Dermis lymphatic vessel endothelial cell (primary cell): ENCODE measurements around the gene IER3IP1. TPM values are rescaled to one million over a fixed set of nuclear protein-coding genes. Genes with fewer than 3 reads are reported as not detected.

Experiments
- total RNA-seq: library from RNA; depleted of rRNA; stranded (reverse); fragments of >200 nt; gene quantifications from 2 replicates; pipeline ENCODE4 v1.2.1, GENCODE V29; 2014

The IER3IP1 gene, protein sequence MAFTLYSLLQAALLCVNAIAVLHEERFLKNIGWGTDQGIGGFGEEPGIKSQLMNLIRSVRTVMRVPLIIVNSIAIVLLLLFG
- 36.3 and 74.9 TPM in 2 replicates for total RNA-seq

DNA sequence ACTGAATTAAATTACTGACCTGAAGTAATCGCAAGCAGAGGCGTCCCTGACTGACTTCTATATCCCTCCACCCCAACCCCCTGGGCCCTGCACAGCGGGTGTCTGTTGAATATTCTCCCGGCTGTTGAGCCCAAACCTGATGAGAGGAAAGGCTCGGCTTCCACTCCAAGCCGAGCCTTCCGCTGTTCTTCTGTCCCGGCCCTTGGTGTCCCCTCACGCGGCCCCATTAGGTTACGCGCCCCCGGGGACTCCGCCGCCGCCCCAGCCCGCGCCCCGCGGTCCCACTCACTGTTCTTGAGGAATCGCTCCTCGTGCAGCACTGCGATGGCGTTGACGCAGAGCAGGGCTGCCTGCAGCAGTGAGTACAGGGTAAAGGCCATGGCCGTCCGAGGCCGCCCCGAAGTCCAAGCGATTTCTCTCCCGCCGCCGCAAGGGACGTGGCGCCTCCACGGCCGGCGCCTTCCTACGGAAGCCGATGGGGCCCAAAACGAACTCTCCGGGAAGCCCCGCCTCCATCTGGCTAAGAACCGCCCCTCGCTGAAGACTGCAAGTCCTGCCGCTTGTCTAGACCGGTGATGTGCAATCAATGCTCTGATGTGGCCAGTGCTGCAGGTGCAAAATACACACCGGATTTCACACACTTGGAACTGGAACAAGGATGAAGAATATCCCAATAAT, at the start of gene IER3IP1:
IER3IP1 (minus strand) TSS at position 467 of the 678 bp plus-strand sequence; CDS start at position 380, 87 bp downstream.

DNA sequence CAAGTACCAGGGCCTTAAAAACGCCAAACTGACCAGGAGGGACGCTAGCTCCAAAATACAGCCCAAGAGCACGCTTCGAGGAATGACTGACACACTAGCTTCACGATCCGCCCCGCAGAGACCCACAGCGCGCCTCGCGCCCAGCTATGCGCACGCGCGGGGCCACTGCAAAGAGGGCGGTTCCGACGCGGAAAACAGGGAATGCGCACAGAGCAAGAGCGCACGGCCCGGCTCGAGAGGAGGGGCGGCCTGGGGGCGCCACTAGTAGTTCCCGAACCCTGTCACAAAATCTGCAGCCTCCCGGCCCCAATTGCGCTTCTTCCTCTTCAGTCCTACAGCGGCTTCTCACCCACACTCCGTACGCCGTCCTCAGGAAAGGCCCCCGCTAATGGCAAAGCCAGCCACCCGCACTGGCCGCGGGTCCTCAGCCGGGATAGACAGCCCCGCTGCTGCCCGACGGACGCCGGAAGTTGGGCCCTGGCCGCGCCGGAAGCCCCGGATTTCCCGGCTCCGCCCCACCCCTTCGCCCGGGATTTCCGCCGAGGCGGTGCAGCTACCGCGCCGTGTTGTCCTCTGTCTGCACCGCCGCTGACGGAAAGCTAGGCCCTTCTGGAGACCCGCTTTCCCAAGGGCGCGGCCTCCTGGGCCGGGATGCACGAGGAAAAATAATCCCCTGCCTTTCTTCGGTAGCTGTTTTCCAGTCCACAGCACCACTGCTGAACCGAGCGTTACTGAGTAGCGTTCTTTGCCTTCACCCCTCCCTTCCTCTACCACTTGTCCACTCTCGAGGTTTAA, 25.9 kb downstream of the IER3IP1 start, which contains the start of gene HDHD2:
HDHD2 (minus strand) TSS at position 472 of the 795 bp plus-strand sequence. CDS start 14,061 bp downstream, outside the sequence.

Other genes starting within 250 kb of the IER3IP1 start
- gene ELOA2, start 140.7 kb downstream of the IER3IP1 start, total RNA-seq: not detected in 2 replicates
- 14.0 and 16.9 TPM in 2 replicates for gene HDHD2, start 25.9 kb downstream of the IER3IP1 start, total RNA-seq
- not detected in 2 replicates for gene SKOR2, start 75.3 kb upstream of the IER3IP1 start, total RNA-seq